ENCODE measurements around the gene NME1.
"Not testable (repeated sequence)": the region's sequence is repeated elsewhere in the genome, so short reads cannot be mapped to it uniquely, and the experiment has no call there.

The NME1 gene

DNA sequence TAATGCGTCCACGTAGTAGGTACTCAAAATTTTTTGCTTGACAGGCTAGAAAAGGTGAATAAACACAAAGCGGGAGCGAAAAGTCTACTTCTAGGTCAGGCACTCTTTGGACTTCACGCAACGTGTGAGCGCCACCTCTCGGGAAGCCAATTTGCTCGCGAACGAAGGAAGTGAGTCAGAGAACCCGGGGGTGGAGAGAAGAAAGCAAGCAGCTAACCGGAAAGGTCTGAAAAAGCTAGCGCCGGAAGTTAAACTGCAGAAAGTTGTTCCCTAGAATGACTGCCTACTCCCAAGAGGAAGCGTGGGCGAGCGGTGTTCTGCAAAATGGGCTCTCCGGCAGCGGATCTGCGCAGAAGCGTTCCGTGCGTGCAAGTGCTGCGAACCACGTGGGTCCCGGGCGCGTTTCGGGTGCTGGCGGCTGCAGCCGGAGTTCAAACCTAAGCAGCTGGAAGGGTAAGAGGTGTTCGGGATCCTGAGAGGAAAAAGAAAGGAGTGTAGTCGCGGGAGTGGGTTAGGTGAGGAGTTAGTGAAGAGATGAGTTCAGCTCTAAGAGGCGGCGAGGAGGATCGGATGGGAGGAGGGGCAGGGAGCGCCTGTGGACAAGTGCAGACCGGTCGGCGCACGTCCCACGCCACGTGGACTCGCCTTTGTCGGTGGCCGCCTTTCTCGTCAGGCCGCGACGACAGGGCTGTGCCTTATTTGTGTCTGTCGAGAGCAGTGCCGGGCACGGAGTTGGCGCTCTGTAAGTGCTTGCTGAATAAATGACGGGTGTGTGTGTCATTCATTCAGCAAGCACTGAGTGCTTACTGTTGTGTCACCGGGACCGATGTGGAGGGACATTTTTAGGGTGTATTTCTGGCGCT is at the start of gene NME1:
NME1 (plus strand) TSS at position 350 of the 863 bp plus-strand sequence. CDS start 2,096 bp downstream, outside the sequence.
- DNase-seq: peak; percentile 98

DNA sequence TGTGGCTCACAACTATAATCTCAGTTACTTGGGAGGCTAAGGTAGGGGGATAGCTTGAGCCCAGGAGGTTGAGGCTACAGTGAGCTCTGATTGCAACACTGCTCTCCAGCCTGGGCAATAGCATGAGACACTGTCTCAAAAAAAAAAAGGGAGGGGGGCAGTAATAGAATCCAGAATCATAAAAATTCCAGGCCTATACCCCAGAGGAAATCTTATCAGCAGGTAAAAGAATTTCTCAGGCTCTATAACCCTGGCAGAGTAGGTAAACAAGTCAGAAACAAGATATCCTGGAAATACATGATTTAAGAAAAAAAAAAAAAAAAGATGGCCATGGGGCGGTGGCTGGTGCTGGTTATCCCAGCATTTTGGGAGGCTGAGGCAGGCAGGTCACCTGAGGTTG is 45.6 kb upstream of the NME1 start:
- DNase-seq: no peak

DNA sequence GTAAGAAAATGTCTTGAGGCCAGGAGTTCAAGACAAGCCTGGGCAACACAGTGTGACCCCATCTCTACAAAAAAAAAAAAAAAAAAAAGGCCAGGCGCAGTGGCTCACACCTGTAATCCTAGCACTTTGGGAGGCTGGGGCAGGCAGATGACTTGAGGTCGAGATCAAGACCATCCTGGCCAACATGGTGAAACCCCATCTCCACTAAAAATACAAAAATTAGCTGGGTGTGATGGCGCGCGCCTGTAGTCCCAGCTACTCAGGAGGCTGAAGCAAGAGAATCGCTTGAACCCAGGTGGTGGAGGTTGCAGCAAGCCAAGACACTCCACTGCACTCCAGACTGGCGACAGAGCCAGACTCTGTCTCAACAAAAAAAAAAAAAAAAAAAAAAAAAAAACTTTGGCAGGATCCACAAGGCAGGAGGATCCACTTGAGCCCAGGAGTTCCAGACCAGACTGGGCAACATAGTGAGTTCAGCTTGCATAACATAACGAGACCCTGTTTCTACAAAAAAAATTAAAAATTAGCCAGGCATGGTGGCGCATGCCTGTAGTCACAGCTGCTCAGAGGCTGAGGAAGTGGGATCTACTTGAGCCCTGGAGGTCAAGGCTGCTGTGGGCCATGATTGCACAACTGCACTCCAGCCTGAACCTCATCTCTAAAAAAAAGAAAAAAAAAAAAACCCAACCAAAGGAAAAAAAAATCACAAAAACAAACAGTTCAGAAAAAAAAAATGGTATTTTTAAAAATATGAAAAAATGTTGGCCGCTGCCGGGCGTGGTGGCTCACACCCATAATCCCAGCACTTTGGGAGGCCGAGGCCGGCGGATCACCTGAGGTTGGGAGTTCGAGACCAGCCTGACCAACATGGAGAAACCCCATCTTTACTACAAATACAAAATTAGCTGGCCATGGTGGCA is 40.8 kb upstream of the NME1 start:
- not testable (repeated sequence) for DNase-seq

DNA sequence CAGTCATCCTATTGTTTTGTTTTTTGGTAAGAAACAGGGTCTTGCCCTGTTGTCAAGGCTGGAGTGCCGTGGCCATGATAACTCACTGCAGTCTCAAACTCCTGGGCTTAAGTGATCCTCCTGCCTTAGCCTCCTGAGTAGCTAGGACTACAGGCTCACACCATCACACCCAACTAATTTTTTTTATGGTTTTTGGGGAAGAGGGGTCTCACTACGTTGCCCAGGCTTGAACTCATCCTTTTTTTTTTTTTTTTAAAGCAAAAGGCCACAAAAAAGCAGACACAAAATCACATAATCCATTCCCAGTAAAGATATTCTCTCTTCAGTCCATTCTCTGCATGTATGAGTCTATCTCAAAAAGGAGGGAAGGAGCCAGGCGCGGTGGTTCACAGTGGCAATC is 38.2 kb upstream of the NME1 start:
- no peak for DNase-seq

DNA sequence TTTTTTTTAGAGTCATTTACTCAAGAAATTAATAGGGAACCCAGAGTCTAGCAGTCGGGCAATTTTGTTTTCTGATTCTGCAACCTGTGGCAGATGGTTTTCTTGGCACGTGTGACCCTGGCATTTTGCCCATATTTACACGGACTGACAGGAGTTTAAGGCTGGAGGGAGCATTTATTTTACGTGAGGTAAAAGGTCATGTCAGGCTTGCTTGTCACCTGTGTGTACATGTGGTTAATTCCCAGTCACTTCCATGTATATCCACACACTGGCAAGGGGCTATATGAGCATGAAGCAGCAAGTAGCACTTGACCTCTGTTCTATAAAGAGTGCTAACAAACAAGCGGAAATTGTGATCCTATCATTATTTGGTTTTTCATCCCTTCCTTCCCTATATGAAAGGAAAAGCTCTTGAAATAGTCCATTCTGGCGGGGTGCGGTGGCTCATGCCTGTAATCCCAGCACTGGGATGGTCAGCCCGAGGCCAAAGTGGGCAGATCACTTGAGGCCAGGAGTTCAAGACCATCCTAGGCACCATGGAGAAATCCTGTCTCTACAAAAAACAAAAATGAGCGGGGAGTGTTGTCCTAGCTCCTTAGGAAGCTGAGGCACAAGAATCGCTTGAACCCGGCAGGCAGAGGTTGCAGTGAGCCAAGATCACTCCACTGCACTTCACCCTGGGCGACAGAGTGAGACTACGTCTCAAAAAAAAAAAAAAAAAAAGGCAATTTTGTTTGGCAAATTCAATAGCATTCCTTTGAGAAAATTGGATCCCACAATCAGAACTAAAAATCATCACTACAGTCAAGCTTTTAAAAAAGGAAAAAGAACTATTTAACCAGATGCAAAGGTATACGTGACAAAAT is 34.8 kb upstream of the NME1 start:
- DNase-seq: peak; percentile 93

DNA sequence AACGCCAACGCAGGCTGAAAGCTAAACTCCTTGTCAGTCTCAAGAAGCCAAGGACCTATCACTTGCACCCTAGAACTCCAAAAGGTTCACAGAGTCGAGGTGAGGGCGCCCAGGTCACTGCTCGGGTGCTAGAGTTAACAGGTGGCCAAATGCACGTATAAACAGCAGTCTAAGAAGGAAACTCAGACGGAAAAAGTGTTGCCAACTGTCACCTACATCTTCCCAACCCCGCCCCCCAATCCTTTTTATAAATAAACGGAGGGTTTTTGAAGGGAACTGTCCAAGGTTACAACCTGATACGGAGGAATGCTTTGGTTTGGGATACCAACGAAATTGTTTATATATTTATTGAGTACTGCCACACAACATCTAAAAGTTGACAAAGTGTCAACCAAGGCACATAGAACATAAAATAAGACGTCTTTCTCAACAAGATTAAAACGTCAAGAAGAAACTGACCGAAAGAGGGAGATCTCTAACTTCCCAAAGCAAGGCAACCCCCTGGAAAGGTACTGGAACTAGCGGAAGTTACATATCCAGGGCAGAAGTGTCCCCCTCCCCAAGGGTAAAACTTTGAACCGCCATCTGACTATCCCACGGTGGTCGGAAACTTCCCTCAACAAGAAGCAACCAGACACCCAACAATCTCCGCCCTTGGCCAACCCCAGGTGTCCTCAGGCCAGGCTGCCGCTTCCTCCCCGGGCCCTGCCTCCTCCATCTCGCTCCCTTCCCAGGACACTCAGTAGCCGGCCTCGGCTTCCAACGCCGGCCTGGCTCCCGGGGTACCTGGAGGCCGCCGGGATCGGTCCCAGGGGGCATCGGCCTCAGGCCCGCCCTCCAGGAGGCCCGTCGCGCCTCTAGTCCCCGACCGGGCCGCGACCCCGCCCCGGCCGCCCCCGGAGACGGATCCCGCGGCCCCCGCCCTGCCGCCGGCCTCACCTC is 33.7 kb upstream of the NME1 start:
- DNase-seq: no peak

DNA sequence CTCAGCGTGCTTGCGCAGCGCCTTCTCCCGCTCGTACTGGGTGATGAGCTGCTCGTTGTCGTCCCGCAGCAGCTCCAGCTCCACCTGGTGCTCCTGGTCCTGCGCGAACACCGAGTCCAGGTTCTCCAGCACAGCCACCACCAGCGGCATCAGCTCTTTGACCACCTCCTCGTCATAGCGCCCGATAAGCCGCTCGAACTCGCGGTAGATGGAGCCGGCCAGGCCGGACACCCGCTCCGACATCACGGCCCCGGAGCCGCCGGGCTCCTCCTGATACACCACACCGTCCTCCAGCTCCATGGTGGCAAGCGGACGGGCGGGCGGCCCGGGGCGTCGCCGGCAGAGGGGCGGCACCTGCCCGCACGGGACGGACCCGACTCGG is 33.0 kb upstream of the NME1 start:
- peak; percentile 48 for DNase-seq

DNA sequence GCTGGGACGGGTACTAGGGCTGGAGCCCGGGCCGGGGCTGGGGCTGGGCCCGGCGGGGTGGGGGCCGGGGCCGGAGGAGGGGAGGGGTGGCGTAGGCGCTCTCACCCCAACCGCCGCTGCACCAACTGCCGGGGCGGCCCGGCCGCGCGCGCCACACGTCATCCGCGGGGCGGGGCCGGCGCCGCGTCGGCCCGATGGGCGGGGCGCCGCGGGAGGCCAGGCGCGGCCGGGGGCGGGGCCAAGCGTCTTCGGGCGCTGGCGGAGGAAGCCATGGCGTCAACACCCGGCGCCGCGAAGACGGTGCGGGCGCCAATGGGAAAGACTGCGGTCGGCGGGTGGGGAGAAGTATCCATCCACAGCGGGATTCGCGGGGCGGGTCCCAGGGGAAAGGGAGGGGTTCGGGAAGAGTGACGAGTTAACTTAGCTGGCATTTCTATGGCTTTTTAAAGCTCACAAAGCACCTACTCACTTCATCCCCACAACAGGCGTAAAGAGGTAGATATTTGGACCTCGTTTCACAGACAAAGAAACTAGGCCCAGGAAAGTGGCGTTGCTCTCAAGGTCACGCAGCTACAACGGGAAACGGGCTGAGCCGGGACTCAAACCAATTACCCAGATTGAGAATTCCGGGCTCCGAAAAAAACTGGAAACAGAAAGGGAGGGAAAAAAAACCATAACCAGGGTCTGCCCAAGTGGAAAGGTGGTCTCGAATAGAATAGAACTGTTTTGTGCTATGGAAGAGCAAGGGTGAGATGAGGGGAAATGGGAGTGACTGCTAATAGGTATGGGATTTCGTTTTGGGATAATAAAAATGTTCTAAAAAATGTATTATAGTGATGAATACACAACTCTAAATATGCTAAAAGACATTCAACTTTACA is 32.4 kb upstream of the NME1 start, which contains the start of gene SPAG9:
SPAG9 (minus strand) TSS at position 130 of the 881 bp plus-strand sequence. CDS start 212 bp downstream, outside the sequence.
- peak; percentile 87 for DNase-seq

DNA sequence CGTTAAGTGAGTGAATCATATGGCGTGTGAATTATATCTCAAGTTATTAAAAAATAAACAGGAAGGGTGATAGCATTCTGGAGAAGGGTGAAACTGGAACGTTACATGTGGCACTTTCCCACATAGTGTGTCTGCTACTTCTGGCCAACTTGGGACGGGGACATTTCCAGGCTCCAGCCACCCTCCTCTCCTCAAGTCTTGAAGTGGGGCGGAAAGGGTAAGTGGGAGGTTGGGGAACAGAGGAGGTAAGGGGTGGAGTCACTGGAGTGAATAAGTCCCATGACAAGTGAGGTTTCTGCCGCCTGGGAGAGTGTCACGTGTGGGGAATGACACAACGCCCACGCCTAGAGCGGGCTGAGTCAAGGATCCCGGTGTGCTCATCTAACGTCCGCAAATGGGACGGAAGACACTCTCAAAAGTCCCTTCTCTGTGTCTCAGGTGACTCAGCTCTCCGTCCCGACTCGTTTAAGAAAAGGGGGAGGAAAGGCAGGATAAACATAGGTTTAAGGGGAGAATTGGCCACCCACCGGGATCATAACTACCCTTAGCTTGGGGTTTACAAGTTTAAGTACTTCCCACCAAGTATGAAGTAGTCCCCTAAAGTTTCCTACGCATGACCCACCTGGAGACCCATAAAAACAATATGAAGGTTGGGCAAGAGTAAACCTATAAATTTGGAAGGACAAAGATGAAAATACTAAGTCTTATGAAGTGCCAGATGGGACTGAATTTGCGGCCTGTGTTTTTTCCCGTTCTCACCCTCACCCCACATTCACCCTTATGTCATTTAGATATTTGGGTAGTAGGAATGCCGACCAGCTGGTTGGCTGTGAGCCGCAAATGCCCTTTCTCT is 31.5 kb upstream of the NME1 start:
- peak; percentile 16 for DNase-seq

DNA sequence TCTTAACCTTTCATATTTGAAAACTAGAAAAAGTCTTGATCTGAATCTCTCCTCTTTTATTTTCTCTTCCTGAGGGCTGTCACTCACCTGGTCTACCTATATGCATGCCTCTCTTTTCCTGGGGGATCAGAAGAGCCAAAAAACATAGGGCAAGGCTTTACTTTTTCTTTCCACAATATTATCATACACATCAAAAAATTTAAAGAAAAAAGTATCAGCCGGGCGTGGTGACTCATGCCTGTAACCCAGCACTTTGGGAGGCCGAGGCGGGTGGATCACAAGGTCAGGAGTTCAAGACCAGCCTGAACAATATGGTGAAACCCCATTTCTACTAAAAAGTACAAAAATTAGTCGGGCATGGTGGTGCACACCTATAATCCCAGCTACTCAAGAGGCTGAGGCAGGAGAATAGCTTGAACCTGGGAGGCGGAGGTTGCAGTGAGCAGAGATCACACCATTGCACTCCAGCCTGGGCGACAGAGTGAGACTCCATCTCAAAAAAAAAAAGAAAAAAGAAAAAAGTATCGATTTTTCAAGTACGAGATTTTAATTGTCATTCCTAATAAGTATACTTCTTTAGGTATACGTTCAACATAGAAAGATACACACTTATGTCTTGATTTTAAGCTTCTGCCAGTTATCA is 30.8 kb upstream of the NME1 start:
- DNase-seq: not testable (repeated sequence)

DNA sequence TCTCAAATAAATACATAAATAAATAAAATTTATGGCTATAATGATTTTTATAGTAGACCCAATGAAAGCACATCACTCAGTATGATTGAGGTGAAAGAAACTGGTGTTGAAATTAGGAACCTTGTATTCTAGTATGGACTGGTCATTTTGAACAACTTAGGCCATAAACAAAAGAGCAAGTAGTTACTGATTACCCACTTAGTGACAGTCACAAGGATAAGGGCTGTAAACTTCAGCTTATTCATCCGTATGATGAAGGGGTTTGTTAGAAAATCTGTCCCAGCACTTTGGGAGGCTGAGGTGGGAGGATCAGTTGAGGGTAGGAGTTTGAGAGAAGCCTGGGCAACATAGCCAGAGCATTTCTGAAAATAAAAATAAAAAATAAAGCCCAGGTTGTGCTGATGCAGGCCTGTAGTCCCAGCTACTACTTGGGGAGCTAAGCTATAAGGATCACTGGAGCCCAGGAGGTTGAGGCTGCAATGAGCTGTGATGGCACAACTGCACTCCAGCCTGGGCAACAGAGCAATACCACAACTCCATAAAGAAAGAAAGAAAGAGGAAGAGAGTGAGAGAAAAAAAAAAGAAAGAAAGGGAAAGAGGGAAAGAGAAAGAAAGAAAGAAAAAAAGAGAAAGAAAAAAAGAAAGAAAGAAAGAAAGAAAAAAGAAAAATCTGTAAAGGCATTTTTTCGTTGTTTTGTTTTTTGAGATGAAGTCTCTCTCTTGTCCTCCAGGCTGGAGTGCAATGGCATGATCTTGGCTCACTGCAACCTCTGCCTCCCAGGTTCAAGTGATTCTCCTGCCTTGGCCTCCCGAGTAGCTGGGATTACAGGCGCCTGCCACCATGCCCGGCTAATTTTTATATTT is 28.5 kb upstream of the NME1 start:
- no peak for DNase-seq

DNA sequence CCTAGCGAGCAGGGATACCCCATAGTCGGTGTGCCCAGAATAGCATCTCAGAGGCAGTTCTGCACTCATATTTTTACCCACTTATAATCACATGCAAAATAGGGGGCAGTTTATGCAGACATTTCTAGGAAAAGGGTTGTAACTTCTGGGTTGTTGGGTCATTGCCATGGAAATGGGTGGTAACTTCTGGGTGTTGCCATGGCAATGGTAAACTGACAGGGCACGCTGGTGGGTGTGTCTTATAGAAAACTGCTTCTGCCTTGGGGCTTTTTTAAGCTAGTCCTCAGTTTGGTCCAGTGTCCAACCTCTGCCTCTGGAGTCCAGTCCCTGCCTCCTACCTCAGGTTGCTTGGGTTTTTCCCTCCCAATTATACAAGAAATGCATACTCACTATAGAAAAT is 25.3 kb upstream of the NME1 start:
- no peak for DNase-seq

DNA sequence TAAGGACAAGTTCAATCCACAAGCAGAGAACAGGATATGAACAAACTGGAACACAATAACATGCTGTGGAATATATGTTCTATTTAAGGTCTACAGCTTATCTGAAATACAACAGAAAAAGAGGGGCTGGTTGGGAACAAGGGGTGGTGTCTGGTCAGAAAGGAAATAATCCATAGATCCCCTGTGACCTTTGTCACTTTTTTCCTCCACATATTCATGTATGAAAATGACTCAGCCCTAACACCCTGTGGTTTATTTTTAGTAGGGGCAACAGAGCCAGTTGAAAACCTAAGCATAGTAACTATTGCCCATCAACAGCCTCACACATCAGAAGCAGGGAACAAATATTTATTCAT is 20.4 kb upstream of the NME1 start:
- no peak for DNase-seq

DNA sequence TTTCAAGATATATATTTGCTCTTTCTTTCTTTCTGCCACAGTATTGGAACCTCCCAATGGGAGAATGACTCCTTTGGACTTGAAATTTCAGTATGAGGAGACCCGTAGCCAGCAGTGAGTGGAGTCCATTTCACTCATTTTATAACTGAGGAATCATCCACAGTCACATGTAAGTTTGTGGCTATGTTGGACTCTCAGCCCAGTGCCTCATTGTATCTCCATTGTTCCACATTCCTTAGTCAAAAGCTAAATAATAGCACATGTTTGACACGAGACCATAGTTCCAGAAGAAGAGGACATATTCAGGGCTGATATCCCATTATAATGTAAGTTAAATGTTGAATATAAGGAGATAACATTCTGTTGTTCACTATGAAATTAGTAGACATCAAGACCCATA is 20.0 kb upstream of the NME1 start:
- no peak for DNase-seq

DNA sequence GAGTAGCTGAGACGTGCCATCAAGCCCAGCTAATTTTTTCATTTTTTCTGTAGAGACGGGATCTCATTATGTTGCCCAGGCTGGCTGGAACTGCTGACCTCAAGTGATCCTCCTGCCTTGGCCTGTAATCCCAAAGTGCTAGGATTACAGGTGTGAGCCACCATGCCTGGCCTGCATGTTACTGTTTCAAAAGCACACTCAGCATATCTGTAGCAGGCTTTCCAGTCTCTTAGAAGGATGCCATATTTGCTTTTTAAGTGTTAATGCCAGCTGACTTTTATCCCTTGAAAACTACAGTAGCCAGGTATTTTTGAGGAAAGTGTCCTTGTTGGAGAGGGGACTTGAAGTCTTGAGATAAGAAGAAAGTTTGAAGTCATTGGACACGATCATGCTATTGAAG is 17.4 kb upstream of the NME1 start:
- no peak for DNase-seq

DNA sequence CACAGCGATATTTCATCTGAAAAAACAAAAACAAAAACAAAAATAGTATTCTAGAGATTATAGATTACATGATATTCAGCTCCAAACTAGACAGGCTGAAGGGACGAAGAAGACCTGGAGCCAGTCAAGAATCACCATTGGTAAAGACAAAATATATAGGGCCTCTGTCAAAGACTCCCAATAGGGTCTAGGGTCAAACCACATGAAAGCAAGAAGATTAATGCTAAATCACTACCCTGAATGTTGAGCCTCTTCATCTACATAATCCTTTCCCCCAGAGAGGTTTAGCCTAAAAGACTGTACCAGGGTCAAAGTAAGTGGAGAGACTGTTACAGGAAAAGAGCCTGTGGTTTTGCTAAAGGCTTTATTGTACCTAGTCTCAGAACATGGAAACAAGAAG is 10.8 kb upstream of the NME1 start:
- no peak for DNase-seq

DNA sequence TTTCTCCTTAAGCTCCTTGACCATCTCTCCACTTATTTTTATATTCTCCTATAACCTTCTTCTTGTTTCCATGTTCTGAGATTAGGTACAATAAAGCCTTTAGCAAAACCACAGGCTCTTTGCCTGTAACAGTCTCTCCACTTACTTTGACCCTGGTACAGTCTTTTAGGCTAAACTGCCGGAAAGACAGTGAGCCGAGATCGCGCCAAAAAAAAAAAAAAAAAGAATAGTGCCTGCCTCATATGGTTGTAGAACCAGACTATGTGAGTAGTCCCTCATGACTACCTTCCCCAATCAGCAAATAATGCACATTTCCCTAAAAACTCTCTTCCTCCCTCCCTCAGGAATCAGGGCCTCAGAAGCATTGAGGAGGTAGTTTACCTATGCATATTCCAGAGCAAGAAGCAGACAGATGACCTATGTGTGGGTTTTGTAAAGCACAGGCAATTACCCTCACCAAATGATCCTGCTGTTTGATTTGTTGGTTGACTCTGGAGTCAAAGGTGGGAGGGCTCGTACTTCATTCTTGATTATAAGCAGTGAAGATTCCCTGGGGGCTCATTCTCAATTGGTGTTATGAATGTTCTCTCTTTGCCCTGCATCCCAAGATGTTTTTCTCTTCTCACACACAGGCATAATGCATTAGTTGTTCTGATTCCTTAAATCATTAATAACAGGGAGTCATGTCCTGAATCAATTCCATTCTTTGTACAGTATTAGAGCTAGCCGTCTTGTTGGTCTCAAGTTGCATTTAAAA is 8.9 kb upstream of the NME1 start:
- DNase-seq: no peak

All from NCI-H1105 treated with DMSO at 0.1 percent for 48 hours (cell line).